ENCODE results near the gene TSPAN14. TPM values are rescaled to one million over a fixed set of nuclear protein-coding genes. Genes with fewer than 3 reads are reported as not detected.

TSPAN14 gene
- total RNA-seq, 1 experiment from 2014 or later, result 46.8 TPM

GRCh38 chr10:80504158-80504811, 50.2 kb downstream of the TSPAN14 start:
- no peaks in the 10 kb centered on the region for H3K9me3 ChIP-seq (ENCODE audit: control insufficient read depth, low read depth, low read length)
- H3K27me3 Mint-ChIP-seq (ENCODE audit: low read depth), result no peaks in the 10 kb centered on the region
- H3K9me3 Mint-ChIP-seq, result no peaks in the 10 kb centered on the region
- H4K20me1 ChIP-seq (ENCODE audit: control insufficient read depth, insufficient read depth, insufficient read length), result no peaks in the 10 kb centered on the region
- no peak overlapping the region for H3K4ac ChIP-seq (ENCODE audit: low read depth, low read length)
- H3K4me2 ChIP-seq (ENCODE audit: insufficient read depth, insufficient read length, low read length), result no peak overlapping the region
- H2AFZ ChIP-seq (ENCODE audit: low read length), result no peak overlapping the region
- peaks cover 4 to 11% (median 7%) of the 10 kb centered on the region in 3 experiments; a peak in 5 of 7 replicates for H3K36me3 Mint-ChIP-seq (ENCODE audit: insufficient read depth in 1 of 3, low read depth in 3 of 3)
- no peak for DNase-seq
- WGBS (ENCODE audit: extremely low coverage, insufficient read length, low lambda C conversion rate), result no CpG with 5 or more reads among the region's 7 CpGs
- no peak overlapping the region for H2BK15ac ChIP-seq (ENCODE audit: low read depth, low read length)
- no peak overlapping the region for H3K56ac ChIP-seq (ENCODE audit: insufficient read length, low read depth, low read length)
- no peak overlapping the region for H4K91ac ChIP-seq (ENCODE audit: insufficient read length, low read depth, low read length)
- H3K27me3 ChIP-seq (ENCODE audit: insufficient read depth, low read length), result no peaks in the 10 kb centered on the region
- no peak overlapping the region for H2BK20ac ChIP-seq (ENCODE audit: low read depth, low read length, poor library complexity, severe bottlenecking)
- H3K14ac ChIP-seq (ENCODE audit: insufficient read depth, low read length), result no peak overlapping the region
- peak overlapping the region; percentile 25 to 80 (median 30); a peak in 3 of 7 replicates for H3K27ac Mint-ChIP-seq
- H3T11ph ChIP-seq (ENCODE audit: low read length), result no peak overlapping the region
- H2BK120ac ChIP-seq (ENCODE audit: low read depth, low read length, poor library complexity, severe bottlenecking), result no peak overlapping the region
- no peaks in the 10 kb centered on the region for H3K79me1 ChIP-seq (ENCODE audit: insufficient read depth, low read depth, low read length, poor library complexity, severe bottlenecking)
- no peak overlapping the region for H3K18ac ChIP-seq (ENCODE audit: insufficient read length, low read depth, low read length)
- H3K4me1 ChIP-seq (ENCODE audit: insufficient read depth, low read length), result peaks cover 4% of the 10 kb centered on the region; the same call in 1 of the 2 replicates
- H2AK5ac ChIP-seq (ENCODE audit: insufficient read length, low read length), result no peak overlapping the region
- H2BK5ac ChIP-seq (ENCODE audit: insufficient read length, low read length), result no peak overlapping the region
- H3K79me2 ChIP-seq (ENCODE audit: insufficient read depth, low read length), result no peaks in the 10 kb centered on the region
- no peak overlapping the region for H4K5ac ChIP-seq (ENCODE audit: insufficient read length, low read depth, low read length)
- no peak for TF ChIP-seq CTCF (conservative IDR thresholded peaks at IDR 0.05)
- no peak overlapping the region for H4K8ac ChIP-seq (replicated peaks; ENCODE audit: insufficient read length, low read depth, low read length)
- peaks cover 38 to 52% of the 10 kb centered on the region in 2 experiments for H3K4me1 Mint-ChIP-seq
- no peak overlapping the region for H3K23ac ChIP-seq (ENCODE audit: insufficient read length, low read depth, low read length)
- no peak overlapping the region for H3K27ac ChIP-seq (ENCODE audit: insufficient read length, low read depth, low read length)
- H3K9ac ChIP-seq (ENCODE audit: extremely low read depth, insufficient read length, low read length), result no peak overlapping the region
- H3K4me3 Mint-ChIP-seq, result peak overlapping the region in 1 of 2 experiments; percentile 2; a peak in 2 of 5 replicates
- no peak overlapping the region for H2BK12ac ChIP-seq (ENCODE audit: insufficient read length, low read depth, low read length)
- H3K23me2 ChIP-seq (ENCODE audit: insufficient read length, low read depth, low read length, poor library complexity, severe bottlenecking), result no peaks in the 10 kb centered on the region
